IMR-90 (cell line): ENCODE data around the gene SPATA16. TPM values are rescaled to one million over a fixed set of nuclear protein-coding genes. Genes with fewer than 3 reads are reported as not detected.

ENCODE experiments used
- ATAC-seq: fragments of 200-7000 bp; cut with Tn5 transposase; 2 replicates; pipeline ENCODE4 v1.9.1; 2020; ENCODE audit warnings: low read depth, mild to moderate bottlenecking, moderate library complexity
- BruUV-seq: library from RNA; stranded (reverse); fragments of 400-500 nt; replicated peaks from 2 replicates; lab custom pipeline; 2021; lab: Mats Ljungman, UMichigan
- CTCF ChIA-PET: fragments of 300-600 bp; formaldehyde crosslinking; extraction: SDS; loops from one replicate; lab custom pipeline; 2021; ENCODE audit warnings: antibody characterized with exemption; lab: Yijun Ruan, JAX
- POLR2A ChIA-PET: fragments of 300-600 bp; sonication (Branson Sonifier 250); formaldehyde crosslinking; loops from one replicate; lab custom pipeline; 2022; ENCODE audit warnings: antibody characterized with exemption; ENCODE audit not compliant: unreplicated experiment; lab: Charles Lee
- DNase-seq: peaks from one replicate; pipeline ENCODE4 v3.0.0; 2013
- H2AFZ ChIP-seq: replicated peaks from 2 replicates; pipeline ENCODE3; 2013; ENCODE audit warnings: low read length, mild to moderate bottlenecking; ENCODE audit not compliant: poor library complexity
- H2AK5ac ChIP-seq: 2 replicates; pipeline ENCODE4 v1.6.1; 2013; ENCODE audit warnings: low read depth, low read length, inconsistent platforms
- H2AK9ac ChIP-seq: replicated peaks from 2 replicates; pipeline ENCODE3; 2013; ENCODE audit warnings: mild to moderate bottlenecking, low read depth, low read length, moderate library complexity; ENCODE audit not compliant: poor library complexity
- H2BK120ac ChIP-seq: 2 replicates; pipeline ENCODE4 v1.6.1; 2013; ENCODE audit warnings: low read depth, low read length, inconsistent platforms
- H2BK15ac ChIP-seq: 3 replicates; pipeline ENCODE4 v1.6.1; 2013; ENCODE audit warnings: low read depth, low read length, inconsistent platforms
- H2BK20ac ChIP-seq: 2 replicates; pipeline ENCODE4 v1.6.1; 2013; ENCODE audit warnings: low read depth, mild to moderate bottlenecking, inconsistent platforms, low read length, moderate library complexity
- H2BK5ac ChIP-seq: 2 replicates; pipeline ENCODE4 v1.6.1; 2013; ENCODE audit warnings: mild to moderate bottlenecking, low read depth, low read length, inconsistent platforms; ENCODE audit not compliant: poor library complexity, severe bottlenecking
- H3K14ac ChIP-seq: replicated peaks from 2 replicates; pipeline ENCODE4 v1.6.1; 2013; ENCODE audit warnings: low read depth, low read length, inconsistent platforms
- H3K18ac ChIP-seq: 2 replicates; pipeline ENCODE4 v1.6.1; 2013; ENCODE audit warnings: low read depth, low read length, control low read depth
- H3K23ac ChIP-seq: 2 replicates; pipeline ENCODE4 v1.6.1; 2013; ENCODE audit warnings: low read depth, low read length, inconsistent platforms
- H3K27ac ChIP-seq: 2 replicates; pipeline ENCODE4 v1.5.1; 2013; ENCODE audit warnings: mild to moderate bottlenecking, control low read depth, low read length; ENCODE audit not compliant: insufficient read depth
- H3K27me3 ChIP-seq: 2 replicates; pipeline ENCODE4 v1.6.1; 2013; ENCODE audit warnings: low read length; ENCODE audit not compliant: control insufficient read depth, insufficient read depth
- H3K36me3 ChIP-seq: 2 replicates; pipeline ENCODE4 v1.6.1; 2013; ENCODE audit warnings: low read length, mixed read lengths; ENCODE audit not compliant: control insufficient read depth, insufficient read depth
- H3K4ac ChIP-seq: 2 replicates; pipeline ENCODE4 v1.6.1; 2013; ENCODE audit warnings: low read depth, low read length, inconsistent platforms
- H3K4me1 ChIP-seq: 2 replicates; pipeline ENCODE4 v1.6.1; 2013; ENCODE audit warnings: low read length, mixed read lengths; ENCODE audit not compliant: control insufficient read depth, insufficient read depth
- H3K4me2 ChIP-seq: 2 replicates; pipeline ENCODE4 v1.6.1; 2013; ENCODE audit warnings: low read depth, mild to moderate bottlenecking, control low read depth, low read length, moderate library complexity
- H3K4me3 ChIP-seq: 2 replicates; pipeline ENCODE4 v1.5.1; 2013; ENCODE audit warnings: low read depth, mild to moderate bottlenecking, control low read depth, low read length, moderate library complexity; ENCODE audit not compliant: insufficient read depth
- H3K56ac ChIP-seq: 2 replicates; pipeline ENCODE4 v1.6.1; 2013; ENCODE audit warnings: low read length, inconsistent platforms; ENCODE audit not compliant: insufficient read depth; ENCODE audit errors: extremely low read depth
- H3K79me1 ChIP-seq, 2 experiments: 2 replicates each; pipeline ENCODE4 v1.6.1; 2013; ENCODE audit warnings: low read length in 2 of 2, inconsistent platforms in 1 of 2, low read depth in 1 of 2
- H3K9ac ChIP-seq: 2 replicates; pipeline ENCODE4 v1.6.1; 2013; ENCODE audit warnings: low read depth, low read length, control low read depth
- H3K9me1 ChIP-seq: 2 replicates; pipeline ENCODE4 v1.6.1; 2013; ENCODE audit warnings: low read length, inconsistent platforms; ENCODE audit not compliant: insufficient read depth
- H3K9me3 ChIP-seq: 2 replicates; pipeline ENCODE4 v1.6.1; 2013; ENCODE audit warnings: low read length; ENCODE audit not compliant: control insufficient read depth, insufficient read depth
- H4K20me1 ChIP-seq: 2 replicates; pipeline ENCODE4 v1.6.1; 2013; ENCODE audit warnings: low read length, inconsistent platforms; ENCODE audit not compliant: insufficient read depth
- H4K5ac ChIP-seq: 2 replicates; pipeline ENCODE4 v1.6.1; 2013; ENCODE audit warnings: mild to moderate bottlenecking, low read depth, low read length, control low read depth
- H4K8ac ChIP-seq, 2 experiments: 2 replicates each; pipeline ENCODE4 v1.6.1; 2013; ENCODE audit warnings: low read depth in 2 of 2, low read length in 2 of 2, control low read depth in 1 of 2, inconsistent platforms in 1 of 2
- H4K91ac ChIP-seq: 2 replicates; pipeline ENCODE4 v1.6.1; 2013; ENCODE audit warnings: low read depth, low read length, inconsistent platforms; ENCODE audit not compliant: insufficient read depth
- BHLHE40 ChIP-seq: fragments of 150-350 bp; IDR thresholded peaks from 2 replicates; pipeline ENCODE4 v1.6.1; 2016; ENCODE audit warnings: mild to moderate bottlenecking, low read depth, low read length
- CEBPB ChIP-seq: IDR thresholded peaks from 2 replicates; pipeline ENCODE4 v1.6.1; 2012; ENCODE audit warnings: low read depth, low read length, improper control_type of control experiment
- CHD1 ChIP-seq: IDR thresholded peaks from 2 replicates; pipeline ENCODE4 v1.6.1; 2012; ENCODE audit warnings: low read depth, low read length, improper control_type of control experiment
- FOS ChIP-seq: fragments of 150-350 bp; IDR thresholded peaks from 2 replicates; pipeline ENCODE4 v1.6.1; 2016; ENCODE audit warnings: low read depth, low read length
- MAFK ChIP-seq: IDR thresholded peaks from 2 replicates; pipeline ENCODE4 v1.6.1; 2012; ENCODE audit warnings: low read depth, low read length, improper control_type of control experiment
- MAZ ChIP-seq: IDR thresholded peaks from 2 replicates; pipeline ENCODE4 v1.6.1; 2012; ENCODE audit warnings: low read depth, mild to moderate bottlenecking, low read length, improper control_type of control experiment, moderate library complexity, borderline replicate concordance
- MXI1 ChIP-seq: IDR thresholded peaks from 2 replicates; pipeline ENCODE4 v1.6.1; 2012; ENCODE audit warnings: low read depth, mild to moderate bottlenecking, low read length, moderate library complexity, borderline replicate concordance
- NFE2L2 ChIP-seq: fragments of 150-350 bp; IDR thresholded peaks from 2 replicates; pipeline ENCODE4 v1.6.1; 2016; ENCODE audit warnings: low read depth, mild to moderate bottlenecking, low read length
- POLR2A ChIP-seq: IDR thresholded peaks from 2 replicates; pipeline ENCODE4 v1.6.1; 2012; ENCODE audit warnings: mild to moderate bottlenecking, low read depth, low read length
- RAD21 ChIP-seq: IDR thresholded peaks from 2 replicates; pipeline ENCODE4 v1.6.1; 2012; ENCODE audit warnings: low read length, improper control_type of control experiment
- RCOR1 ChIP-seq: IDR thresholded peaks from 2 replicates; pipeline ENCODE4 v1.6.1; 2012; ENCODE audit warnings: mild to moderate bottlenecking, low read length, improper control_type of control experiment; ENCODE audit not compliant: insufficient replicate concordance
- RFX5 ChIP-seq: IDR thresholded peaks from 2 replicates; pipeline ENCODE4 v1.8.0; 2012; ENCODE audit warnings: low read depth, mild to moderate bottlenecking, low read length, moderate library complexity
- SMC3 ChIP-seq: fragments of 150-350 bp; IDR thresholded peaks from 2 replicates; pipeline ENCODE4 v1.6.1; 2016; ENCODE audit warnings: low read depth, mild to moderate bottlenecking, antibody characterized with exemption, low read length, moderate library complexity
- WGBS, 2 experiments: methylation state at CpG; one replicate each; pipeline versions ENCODE4 v1.1.5 to v1.1.7; 2013; ENCODE audit warnings: missing lambda C conversion rate in 2 of 2; ENCODE audit not compliant: insufficient read length in 1 of 2; ENCODE audit errors: extremely low coverage in 2 of 2; 5-methylcytosine and 5-hydroxymethylcytosine counted together
- dilution Hi-C: fragments of 300-500 bp; cut with HindIII; formaldehyde crosslinking; loops from one replicate; pipeline ENCODE4 v1.14.3; 2018; ENCODE audit warnings: low sequenced_read_pairs; ENCODE audit not compliant: unreplicated experiment
- in situ Hi-C: fragments of 300-500 bp; cut with MboI; formaldehyde crosslinking; loops from 3 replicates; pipeline ENCODE4 v1.14.3; 2019; ENCODE audit warnings: low sequenced_read_pairs, inconsistent platforms, mixed read lengths
- intact Hi-C: fragments of 100-400 bp; cut with micrococcal nuclease; formaldehyde crosslinking; loops from 2 replicates; pipeline ENCODE4 v1.10.0; 2022
- polyA plus RNA-seq, 3 experiments: library from polyadenylated mRNA; depleted of rRNA; stranded (reverse); fragments of >200 nt; gene quantifications; 2 replicates each; pipeline ENCODE4 v1.2.3, GENCODE V29; 2012; ENCODE audit warnings: low replicate concordance in 1 of 3
- total RNA-seq: library from RNA; depleted of rRNA; stranded (reverse); fragments of >200 nt; gene quantifications from 2 replicates; pipeline ENCODE4 v1.2.3, GENCODE V29; 2012
- TF ChIP-seq, protein P1 (sequence below): fragments of 150-350 bp; IDR thresholded peaks from 2 replicates; pipeline ENCODE4 v1.6.1; 2017; ENCODE audit warnings: mild to moderate bottlenecking, antibody characterized with exemption, low read length, low read depth
- TF ChIP-seq, protein P2 (sequence below): fragments of 150-350 bp; IDR thresholded peaks from 2 replicates; pipeline ENCODE4 v1.6.1; 2016; ENCODE audit warnings: low read depth, mild to moderate bottlenecking, low read length, moderate library complexity, borderline replicate concordance
- TF ChIP-seq, protein P3 (sequence below): conservative IDR thresholded peaks from 2 replicates; pipeline ENCODE4 v1.5.1; 2012; ENCODE audit warnings: mild to moderate bottlenecking, low read depth, low read length, improper control_type of control experiment

Gene SPATA16
- total and polyA plus RNA-seq, 2 of the 4 experiments (the other 2 are of a cell fraction), result not detected

DNA sequence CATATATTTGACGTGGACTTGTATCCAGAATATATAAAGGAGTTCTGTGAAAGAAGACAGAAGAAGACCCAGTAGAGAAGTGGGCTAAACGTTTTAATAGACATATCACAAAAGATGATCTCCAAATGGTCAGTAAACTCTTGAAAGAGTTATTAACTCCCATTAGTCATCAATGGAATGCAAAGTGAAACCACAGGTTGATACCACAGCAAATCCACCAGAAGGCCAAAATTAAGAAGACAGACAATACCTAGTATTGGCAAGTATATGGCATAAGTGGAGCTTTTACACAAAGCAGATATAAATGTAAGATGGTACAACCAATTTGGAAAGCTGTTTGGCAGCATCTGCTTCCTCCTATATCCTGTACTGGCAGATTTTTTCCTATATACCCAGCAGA, 6.0 kb downstream of the SPATA16 start:
- no peak overlapping the region for H3K56ac ChIP-seq
- no peaks in the 10 kb centered on the region for H3K4me1 ChIP-seq
- dilution Hi-C loops, result no loop called here
- H3K14ac ChIP-seq, result no peak overlapping the region
- no peak overlapping the region for H3K18ac ChIP-seq
- H4K5ac ChIP-seq, result no peak overlapping the region
- H4K20me1 ChIP-seq, result no peaks in the 10 kb centered on the region
- no peak overlapping the region for H2BK120ac ChIP-seq
- no peaks in the 10 kb centered on the region for H3K79me1 ChIP-seq
- intact Hi-C loops, result no loop called here
- CTCF ChIA-PET, result no interaction called here
- H3K27me3 ChIP-seq, result no peaks in the 10 kb centered on the region
- no peaks in the 10 kb centered on the region for H3K9me1 ChIP-seq
- H3K4ac ChIP-seq, result no peak overlapping the region
- H3K23ac ChIP-seq, result no peak overlapping the region
- H3K4me2 ChIP-seq, result no peak overlapping the region
- no peak overlapping the region for H2BK5ac ChIP-seq
- no peak overlapping the region for H3K9ac ChIP-seq
- H2AK9ac ChIP-seq, result no peak overlapping the region
- no peak overlapping the region for H3K27ac ChIP-seq
- no peak overlapping the region for H2BK15ac ChIP-seq
- no peak overlapping the region for H4K91ac ChIP-seq
- H2AK5ac ChIP-seq, result no peak overlapping the region
- no peak for TF ChIP-seq BHLHE40
- TF ChIP-seq, protein P1, sequence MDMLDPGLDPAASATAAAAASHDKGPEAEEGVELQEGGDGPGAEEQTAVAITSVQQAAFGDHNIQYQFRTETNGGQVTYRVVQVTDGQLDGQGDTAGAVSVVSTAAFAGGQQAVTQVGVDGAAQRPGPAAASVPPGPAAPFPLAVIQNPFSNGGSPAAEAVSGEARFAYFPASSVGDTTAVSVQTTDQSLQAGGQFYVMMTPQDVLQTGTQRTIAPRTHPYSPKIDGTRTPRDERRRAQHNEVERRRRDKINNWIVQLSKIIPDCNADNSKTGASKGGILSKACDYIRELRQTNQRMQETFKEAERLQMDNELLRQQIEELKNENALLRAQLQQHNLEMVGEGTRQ, result no peak
- TF ChIP-seq MAFK, result no peak
- TF ChIP-seq FOS, result no peak
- no peak for TF ChIP-seq SMC3
- TF ChIP-seq POLR2A, result no peak
- TF ChIP-seq RFX5, result no peak
- TF ChIP-seq, protein P2, sequence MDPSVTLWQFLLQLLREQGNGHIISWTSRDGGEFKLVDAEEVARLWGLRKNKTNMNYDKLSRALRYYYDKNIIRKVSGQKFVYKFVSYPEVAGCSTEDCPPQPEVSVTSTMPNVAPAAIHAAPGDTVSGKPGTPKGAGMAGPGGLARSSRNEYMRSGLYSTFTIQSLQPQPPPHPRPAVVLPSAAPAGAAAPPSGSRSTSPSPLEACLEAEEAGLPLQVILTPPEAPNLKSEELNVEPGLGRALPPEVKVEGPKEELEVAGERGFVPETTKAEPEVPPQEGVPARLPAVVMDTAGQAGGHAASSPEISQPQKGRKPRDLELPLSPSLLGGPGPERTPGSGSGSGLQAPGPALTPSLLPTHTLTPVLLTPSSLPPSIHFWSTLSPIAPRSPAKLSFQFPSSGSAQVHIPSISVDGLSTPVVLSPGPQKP, result no peak
- TF ChIP-seq, protein P3, sequence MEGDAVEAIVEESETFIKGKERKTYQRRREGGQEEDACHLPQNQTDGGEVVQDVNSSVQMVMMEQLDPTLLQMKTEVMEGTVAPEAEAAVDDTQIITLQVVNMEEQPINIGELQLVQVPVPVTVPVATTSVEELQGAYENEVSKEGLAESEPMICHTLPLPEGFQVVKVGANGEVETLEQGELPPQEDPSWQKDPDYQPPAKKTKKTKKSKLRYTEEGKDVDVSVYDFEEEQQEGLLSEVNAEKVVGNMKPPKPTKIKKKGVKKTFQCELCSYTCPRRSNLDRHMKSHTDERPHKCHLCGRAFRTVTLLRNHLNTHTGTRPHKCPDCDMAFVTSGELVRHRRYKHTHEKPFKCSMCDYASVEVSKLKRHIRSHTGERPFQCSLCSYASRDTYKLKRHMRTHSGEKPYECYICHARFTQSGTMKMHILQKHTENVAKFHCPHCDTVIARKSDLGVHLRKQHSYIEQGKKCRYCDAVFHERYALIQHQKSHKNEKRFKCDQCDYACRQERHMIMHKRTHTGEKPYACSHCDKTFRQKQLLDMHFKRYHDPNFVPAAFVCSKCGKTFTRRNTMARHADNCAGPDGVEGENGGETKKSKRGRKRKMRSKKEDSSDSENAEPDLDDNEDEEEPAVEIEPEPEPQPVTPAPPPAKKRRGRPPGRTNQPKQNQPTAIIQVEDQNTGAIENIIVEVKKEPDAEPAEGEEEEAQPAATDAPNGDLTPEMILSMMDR, result no peak
- TF ChIP-seq RAD21, result no peak
- TF ChIP-seq NFE2L2, result no peak
- TF ChIP-seq CEBPB, result no peak
- no peak for TF ChIP-seq MXI1
- TF ChIP-seq MAZ, result no peak
- TF ChIP-seq CHD1, result no peak
- TF ChIP-seq RCOR1, result no peak
- WGBS, 2 experiments, result no CpG with 5 or more reads among the region's 2 CpGs
- no peak overlapping the region for H2AFZ ChIP-seq
- no peak overlapping the region for H4K8ac ChIP-seq
- DNase-seq (no peak), ATAC-seq (no peak)
- no peaks in the 10 kb centered on the region for H3K36me3 ChIP-seq
- no peak overlapping the region for H2BK20ac ChIP-seq
- POLR2A ChIA-PET, result no interaction called here
- in situ Hi-C loops, result no loop called here
- BruUV-seq, result no TSS peak
- H3K4me3 ChIP-seq, result no peak overlapping the region
- no peaks in the 10 kb centered on the region for H3K9me3 ChIP-seq
